Measurements from ENCODE around the gene POMGNT1. TPM values are rescaled to one million over a fixed set of nuclear protein-coding genes. Genes with fewer than 3 reads are reported as not detected.

POMGNT1 gene
- total and polyA plus RNA-seq, 2 of the 8 experiments (the other 6 are each of a cell fraction or from before 2014, with no cell fraction given) = 28.0 to 40.3 TPM

DNA sequence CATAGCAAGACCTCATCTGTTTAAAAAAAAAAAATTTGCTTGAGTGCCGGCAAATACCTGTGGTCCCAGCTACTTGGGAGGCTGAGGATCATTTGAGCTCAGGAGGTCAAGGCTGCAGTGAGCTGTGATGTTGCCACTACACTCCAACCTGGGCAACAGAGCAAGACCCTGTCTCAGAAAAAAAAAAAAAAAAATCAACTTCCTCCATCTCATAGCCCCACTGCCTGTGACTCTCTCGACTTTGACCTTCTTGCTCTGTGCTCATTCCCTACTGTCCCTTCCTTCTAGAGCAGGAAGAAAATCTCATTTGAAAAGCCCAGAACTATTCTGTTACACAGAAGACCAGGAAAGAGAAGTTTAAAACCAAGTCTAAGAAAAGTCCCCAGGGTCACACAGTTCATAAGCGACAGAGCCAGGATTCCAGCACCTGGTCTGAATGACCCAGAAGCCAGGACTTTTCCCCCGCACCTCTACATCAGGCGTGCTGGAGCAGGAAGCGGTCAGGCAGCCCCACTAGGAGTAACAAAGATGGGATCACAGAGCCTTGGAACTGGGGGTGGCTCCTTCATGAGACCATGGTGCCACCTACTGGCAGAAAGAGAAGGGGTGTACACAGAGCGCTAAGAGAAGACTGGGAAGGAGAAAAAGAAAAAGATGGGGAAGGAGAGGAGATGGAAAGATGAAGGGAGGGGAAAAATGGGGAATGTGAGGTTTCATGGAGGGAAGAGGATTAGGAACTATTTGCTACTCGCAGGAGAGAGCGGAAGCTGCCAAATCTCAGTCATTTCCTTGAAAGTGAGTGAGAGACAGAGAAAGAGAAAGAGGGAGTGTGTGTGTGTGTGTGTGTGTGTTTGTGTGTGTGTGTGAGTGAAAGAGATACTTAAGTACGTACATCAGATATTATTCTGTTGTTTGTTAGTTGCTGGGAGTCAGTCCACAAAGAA lies 18.8 kb downstream of the POMGNT1 start (continued):
- TF ChIP-seq SAP30 (IDR thresholded peaks at IDR 0.05; ENCODE audit: insufficient read depth, insufficient replicate concordance, low read length) = no peak
- 0 out of 2 replicates have a peak, but pooled peaks have one; percentile 47 for TF ChIP-seq KDM1A (IDR thresholded peaks at IDR 0.05; ENCODE audit: borderline replicate concordance, low read length)
- no peak for TF ChIP-seq SRF (IDR thresholded peaks at IDR 0.05; ENCODE audit: low read depth, low read length)
- no peak for TF ChIP-seq CEBPB (IDR thresholded peaks at IDR 0.05; ENCODE audit: low read depth, low read length)
- TF ChIP-seq TCF12 (IDR thresholded peaks at IDR 0.05; ENCODE audit: low read depth, low read length) = 0 out of 2 replicates have a peak, but pooled peaks have one; percentile 35
- TF ChIP-seq JUND (IDR thresholded peaks at IDR 0.05; ENCODE audit: low read length) = no peak
